Transverse colon (tissue), 4 donors: ENCODE data around the gene STMN3.

Experiments
- EP300 ChIP-seq: sonication (generic); formaldehyde crosslinking; IDR thresholded peaks from one replicate; pipeline ENCODE4 v1.6.1; 2017; ENCODE audit warnings: antibody characterized with exemption, low read depth
- POLR2A ChIP-seq: fragments of 450-650 bp; IDR thresholded peaks from one replicate; pipeline ENCODE4 v1.6.1; 2016; ENCODE audit warnings: antibody characterized with exemption, mild to moderate bottlenecking, moderate library complexity
- POLR2AphosphoS5 ChIP-seq, 3 donors: sonication (generic); formaldehyde crosslinking; IDR thresholded peaks; one replicate each; pipeline ENCODE4 v1.6.1; 2016; ENCODE audit warnings: antibody characterized with exemption in 3 of 3
- TF ChIP-seq, protein P1 (sequence below), 5 experiments: fragments of 200-600 bp in 3 of 5; fragments of 450-650 bp in 2 of 5; sonication (generic) in 3 of 5; IDR thresholded peaks; 1 replicate in 2 of 5; 2 replicates in 3 of 5; pipeline ENCODE4 v1.5.1; 2016 to 2017; ENCODE audit warnings: antibody characterized with exemption in 5 of 5, inconsistent platforms in 3 of 5, mild to moderate bottlenecking in 2 of 5, moderate library complexity in 1 of 5

DNA sequence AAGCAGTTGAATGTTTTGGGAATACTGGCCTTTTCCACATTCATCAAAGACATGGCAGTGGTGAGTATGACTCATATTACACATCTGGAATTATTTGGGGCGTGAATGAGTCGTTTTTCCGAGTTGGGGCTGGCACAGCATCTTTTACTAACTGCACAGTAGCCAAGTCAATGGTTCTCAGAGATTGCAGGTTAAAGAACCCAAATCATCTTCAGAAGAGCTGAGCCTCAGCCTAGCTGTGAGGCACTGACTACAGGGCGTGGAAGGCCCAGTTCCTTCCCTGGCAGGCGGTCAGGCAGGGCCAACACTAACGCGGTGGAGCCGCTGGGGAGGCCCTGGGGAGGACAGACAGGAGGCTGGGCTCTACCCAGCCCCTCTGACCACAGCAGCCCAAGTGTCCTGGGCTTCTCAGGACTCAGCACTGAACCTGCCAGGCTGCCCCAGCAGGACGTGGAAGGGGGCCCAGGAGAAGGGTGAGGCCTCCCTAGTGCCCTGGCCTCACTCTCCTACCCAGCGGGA, 59.1 kb downstream of the STMN3 start:
- TF ChIP-seq EP300 (no peak), POLR2A (no peak), POLR2AphosphoS5 (IDR thresholded peaks at IDR 0.05) (no peak)
- TF ChIP-seq, protein P1, sequence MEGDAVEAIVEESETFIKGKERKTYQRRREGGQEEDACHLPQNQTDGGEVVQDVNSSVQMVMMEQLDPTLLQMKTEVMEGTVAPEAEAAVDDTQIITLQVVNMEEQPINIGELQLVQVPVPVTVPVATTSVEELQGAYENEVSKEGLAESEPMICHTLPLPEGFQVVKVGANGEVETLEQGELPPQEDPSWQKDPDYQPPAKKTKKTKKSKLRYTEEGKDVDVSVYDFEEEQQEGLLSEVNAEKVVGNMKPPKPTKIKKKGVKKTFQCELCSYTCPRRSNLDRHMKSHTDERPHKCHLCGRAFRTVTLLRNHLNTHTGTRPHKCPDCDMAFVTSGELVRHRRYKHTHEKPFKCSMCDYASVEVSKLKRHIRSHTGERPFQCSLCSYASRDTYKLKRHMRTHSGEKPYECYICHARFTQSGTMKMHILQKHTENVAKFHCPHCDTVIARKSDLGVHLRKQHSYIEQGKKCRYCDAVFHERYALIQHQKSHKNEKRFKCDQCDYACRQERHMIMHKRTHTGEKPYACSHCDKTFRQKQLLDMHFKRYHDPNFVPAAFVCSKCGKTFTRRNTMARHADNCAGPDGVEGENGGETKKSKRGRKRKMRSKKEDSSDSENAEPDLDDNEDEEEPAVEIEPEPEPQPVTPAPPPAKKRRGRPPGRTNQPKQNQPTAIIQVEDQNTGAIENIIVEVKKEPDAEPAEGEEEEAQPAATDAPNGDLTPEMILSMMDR (IDR thresholded peaks at IDR 0.05), result no peak
